Keratinocyte (primary cell): ENCODE data around the gene ZSCAN5B. TPM values are rescaled to one million over a fixed set of nuclear protein-coding genes. Genes with fewer than 3 reads are reported as not detected.

Experiments used
- DNase-seq: peaks from one replicate; pipeline ENCODE4 v3.0.0-alpha.2; 2011; ENCODE audit warnings: low read depth, missing footprints, low spot score
- FAIRE-seq: peaks from 2 replicates; lab custom pipeline; 2011; peaks lifted over from hg19 to GRCh38; lab: Jason Lieb, UNC
- H2AFZ ChIP-seq: 2 replicates; pipeline ENCODE4 v1.6.0; 2012; ENCODE audit warnings: low read length, control low read depth, inconsistent platforms; ENCODE audit not compliant: control insufficient read depth
- H3K27ac ChIP-seq: 2 replicates; pipeline ENCODE4 v1.5.1; 2011; ENCODE audit warnings: low read length; ENCODE audit not compliant: control insufficient read depth, insufficient read depth
- H3K27me3 ChIP-seq: 3 replicates; pipeline ENCODE4 v1.6.0; 2011; ENCODE audit warnings: low read length; ENCODE audit not compliant: control insufficient read depth, insufficient read depth; ENCODE audit errors: extremely low read depth
- H3K36me3 ChIP-seq, 2 experiments: 2 replicates in 1 of 2; 3 replicates in 1 of 2; pipeline ENCODE4 v1.5.1; 2011; ENCODE audit warnings: low read length in 2 of 2, mild to moderate bottlenecking in 1 of 2; ENCODE audit not compliant: control insufficient read depth in 2 of 2, insufficient read depth in 2 of 2; ENCODE audit errors: extremely low read depth in 1 of 2
- H3K4me1 ChIP-seq: 3 replicates; pipeline ENCODE4 v1.5.1; 2011; ENCODE audit warnings: low read length; ENCODE audit not compliant: control insufficient read depth, insufficient read depth; ENCODE audit errors: extremely low read depth
- H3K4me2 ChIP-seq: 3 replicates; pipeline ENCODE4 v1.6.0; 2011; ENCODE audit warnings: low read depth, low read length; ENCODE audit not compliant: control insufficient read depth, insufficient read depth; ENCODE audit errors: extremely low read depth
- H3K4me3 ChIP-seq, 3 experiments: fragments of 200-600 bp in 1 of 3; sonication (generic) in 1 of 3; 2 replicates in 2 of 3; 3 replicates in 1 of 3; pipeline ENCODE4 v1.5.1; 2011 to 2016; ENCODE audit warnings: low read length in 3 of 3, mild to moderate bottlenecking in 3 of 3, control low read depth in 2 of 3, inconsistent platforms in 1 of 3, low read depth in 1 of 3, mixed read lengths in 1 of 3, mixed run types in 1 of 3, moderate library complexity in 1 of 3; ENCODE audit not compliant: control insufficient read depth in 2 of 3, insufficient read depth in 2 of 3; ENCODE audit errors: extremely low read depth in 1 of 3
- H3K79me2 ChIP-seq: 2 replicates; pipeline ENCODE4 v1.6.0; 2012; ENCODE audit warnings: low read length; ENCODE audit not compliant: control insufficient read depth, insufficient read depth
- H3K9ac ChIP-seq: 3 replicates; pipeline ENCODE4 v1.6.0; 2011; ENCODE audit warnings: low read length; ENCODE audit not compliant: control insufficient read depth, insufficient read depth; ENCODE audit errors: extremely low read depth
- H3K9me1 ChIP-seq: 3 replicates; pipeline ENCODE4 v1.6.0; 2011; ENCODE audit warnings: low read length; ENCODE audit not compliant: control insufficient read depth, insufficient read depth; ENCODE audit errors: extremely low read depth
- H3K9me3 ChIP-seq: 2 replicates; pipeline ENCODE4 v1.5.1; 2012; ENCODE audit warnings: low read depth, low read length; ENCODE audit not compliant: control insufficient read depth
- H4K20me1 ChIP-seq: 3 replicates; pipeline ENCODE4 v1.6.0; 2011; ENCODE audit warnings: low read length; ENCODE audit not compliant: control insufficient read depth, insufficient read depth; ENCODE audit errors: extremely low read depth
- EZH2 ChIP-seq: IDR thresholded peaks from one replicate; pipeline ENCODE4 v1.6.1; 2012; ENCODE audit warnings: inconsistent platforms, mild to moderate bottlenecking, low read length, moderate library complexity
- dilution Hi-C: fragments of 300-500 bp; cut with MboI; formaldehyde crosslinking; loops from one replicate; pipeline ENCODE4 v1.7.0; 2020; ENCODE audit warnings: low sequenced_read_pairs; ENCODE audit not compliant: extremely low pct_ligation_motif_present
- polyA plus RNA-seq, 5 experiments: library from polyadenylated mRNA; depleted of rRNA in 3 of 5; stranded (reverse) in 3 of 5; stranded (forward) in 1 of 5; unstranded in 1 of 5; fragments of >200 nt; gene quantifications; 1 replicate in 1 of 5; 2 replicates in 3 of 5; 3 replicates in 1 of 5; pipeline versions ENCODE4 v1.2.1 to v1.2.3, GENCODE V29; 2011 to 2012; ENCODE audit warnings: missing spikeins in 2 of 5, low read depth in 1 of 5, low replicate concordance in 1 of 5
- TF ChIP-seq, protein P1 (sequence below), 3 experiments: IDR thresholded peaks in 1 of 3; conservative IDR thresholded peaks in 1 of 3; optimal IDR thresholded peaks in 1 of 3; 2 replicates in 2 of 3; 3 replicates in 1 of 3; pipeline versions ENCODE3 to v1.5.1; 2011; ENCODE audit warnings: low read length in 3 of 3, mild to moderate bottlenecking in 3 of 3, moderate library complexity in 2 of 3, control low read depth in 1 of 3, inconsistent platforms in 1 of 3; ENCODE audit not compliant: insufficient read depth in 2 of 3; ENCODE audit errors: extremely low read depth in 1 of 3

The ZSCAN5B gene
- polyA plus RNA-seq, 1 donor (not counting 4 experiments of a cell fraction or from before 2014, with no cell fraction given), result not detected

DNA sequence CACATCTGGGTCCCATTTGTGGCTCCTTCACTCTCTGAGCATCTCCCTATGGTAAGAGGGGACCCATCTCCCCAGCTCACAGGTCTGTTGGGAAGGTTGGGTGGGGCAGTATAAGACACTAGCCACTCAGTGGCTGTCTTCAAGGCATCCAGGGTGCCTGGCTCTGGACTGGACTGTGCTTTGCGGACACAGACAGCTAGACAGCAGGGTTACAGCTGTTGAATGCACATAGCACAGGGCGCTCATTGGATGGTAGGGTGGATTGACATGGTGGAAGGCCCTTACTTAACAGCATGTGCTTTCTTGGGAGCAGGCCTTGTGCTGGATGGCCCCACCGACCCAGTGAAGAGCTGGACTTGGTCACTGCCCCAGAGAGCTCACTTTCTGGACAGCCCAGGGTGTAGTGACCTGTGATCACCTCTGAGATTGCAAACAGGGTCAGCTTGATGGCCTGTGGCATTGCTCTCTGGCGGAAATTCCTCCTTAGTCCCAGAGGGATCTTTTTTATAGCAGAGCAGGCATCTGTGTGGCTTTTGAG lies 54.6 kb downstream of the ZSCAN5B start:
- Histone ChIP-seq H3K27me3 (no peaks in the 10 kb centered on the region), H3K4me2 (no peak overlapping the region), H3K27ac (no peak overlapping the region), H3K9me3 (no peaks in the 10 kb centered on the region), H3K4me3 (no peak overlapping the region), H3K4me1 (peaks cover 13% of the 10 kb centered on the region), H3K79me2 (peaks cover 29% of the 10 kb centered on the region), H4K20me1 (no peaks in the 10 kb centered on the region), H3K9ac (no peak overlapping the region), H2AFZ (no peak overlapping the region), H3K9me1 (no peaks in the 10 kb centered on the region), H3K36me3 (peaks cover 6 to 10% of the 10 kb centered on the region in 2 experiments)
- TF ChIP-seq, protein P1, sequence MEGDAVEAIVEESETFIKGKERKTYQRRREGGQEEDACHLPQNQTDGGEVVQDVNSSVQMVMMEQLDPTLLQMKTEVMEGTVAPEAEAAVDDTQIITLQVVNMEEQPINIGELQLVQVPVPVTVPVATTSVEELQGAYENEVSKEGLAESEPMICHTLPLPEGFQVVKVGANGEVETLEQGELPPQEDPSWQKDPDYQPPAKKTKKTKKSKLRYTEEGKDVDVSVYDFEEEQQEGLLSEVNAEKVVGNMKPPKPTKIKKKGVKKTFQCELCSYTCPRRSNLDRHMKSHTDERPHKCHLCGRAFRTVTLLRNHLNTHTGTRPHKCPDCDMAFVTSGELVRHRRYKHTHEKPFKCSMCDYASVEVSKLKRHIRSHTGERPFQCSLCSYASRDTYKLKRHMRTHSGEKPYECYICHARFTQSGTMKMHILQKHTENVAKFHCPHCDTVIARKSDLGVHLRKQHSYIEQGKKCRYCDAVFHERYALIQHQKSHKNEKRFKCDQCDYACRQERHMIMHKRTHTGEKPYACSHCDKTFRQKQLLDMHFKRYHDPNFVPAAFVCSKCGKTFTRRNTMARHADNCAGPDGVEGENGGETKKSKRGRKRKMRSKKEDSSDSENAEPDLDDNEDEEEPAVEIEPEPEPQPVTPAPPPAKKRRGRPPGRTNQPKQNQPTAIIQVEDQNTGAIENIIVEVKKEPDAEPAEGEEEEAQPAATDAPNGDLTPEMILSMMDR (optimal IDR thresholded peaks at IDR 0.05 in 1 of 3, IDR thresholded peaks at IDR 0.05 in 1 of 3, conservative IDR thresholded peaks at IDR 0.05 in 1 of 3; ENCODE audit: extremely low read depth in 1 of 3, insufficient read depth in 2 of 3, low read length in 3 of 3), result no peak
- no peak for TF ChIP-seq EZH2
- dilution Hi-C loops, result no loop called here
- FAIRE-seq, result no peak
- no peak for DNase-seq

DNA sequence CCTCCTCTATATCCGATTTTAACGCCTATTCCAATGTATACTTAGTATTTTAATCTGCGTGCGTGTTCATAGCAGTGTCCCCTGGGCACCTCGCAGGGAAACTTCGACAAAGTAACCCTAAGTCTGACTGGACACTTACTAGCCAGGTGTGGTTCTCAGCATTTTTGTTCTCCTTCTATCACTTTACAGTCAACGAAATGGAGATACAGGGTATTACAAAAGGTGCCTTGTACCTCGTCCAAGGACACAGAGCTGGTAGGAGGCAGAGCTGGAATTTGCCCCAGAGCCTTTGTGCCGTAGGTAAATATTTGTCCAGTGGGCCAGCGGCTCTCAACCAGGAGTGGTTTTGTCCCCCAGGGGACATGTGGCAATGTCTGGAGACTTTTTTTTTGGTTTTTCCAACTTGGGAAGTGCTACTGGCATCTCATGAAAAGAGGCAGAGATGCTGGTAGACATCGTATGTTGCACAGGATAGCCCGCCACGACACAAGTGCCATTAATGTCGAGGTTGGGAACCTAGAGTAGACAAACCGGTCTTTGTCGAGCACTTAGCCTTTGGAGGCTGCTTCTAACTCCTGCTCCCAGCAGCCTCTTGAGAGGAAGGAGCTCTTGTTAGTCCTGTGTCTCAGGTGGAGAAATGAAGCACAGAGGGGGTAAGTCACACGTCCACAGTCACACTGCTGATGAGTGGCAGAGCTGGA lies 55.3 kb downstream of the ZSCAN5B start:
- no peak for FAIRE-seq
- Histone ChIP-seq H3K27ac (peak overlapping the region; percentile 20), H3K4me2 (peak overlapping the region; percentile 92), H3K36me3 (peaks cover 6% of the 10 kb centered on the region in 2 experiments), H3K9ac (peak overlapping the region; percentile 64), H3K9me1 (no peaks in the 10 kb centered on the region), H3K27me3 (no peaks in the 10 kb centered on the region), H3K4me1 (peaks cover 13% of the 10 kb centered on the region), H2AFZ (peak overlapping the region; percentile 33), H3K4me3 (peak overlapping the region; percentile 59 to 76 (median 74)), H4K20me1 (no peaks in the 10 kb centered on the region), H3K79me2 (peaks cover 29% of the 10 kb centered on the region), H3K9me3 (no peaks in the 10 kb centered on the region)
- dilution Hi-C loops, result no loop called here
- TF ChIP-seq EZH2, result no peak
- TF ChIP-seq, protein P1 (optimal IDR thresholded peaks at IDR 0.05 in 1 of 3, IDR thresholded peaks at IDR 0.05 in 1 of 3, conservative IDR thresholded peaks at IDR 0.05 in 1 of 3; ENCODE audit: extremely low read depth in 1 of 3, insufficient read depth in 2 of 3, low read length in 3 of 3), result no peak
- no peak for DNase-seq
